HUES6 (cell line): ENCODE measurements around the gene NXPH4.
A peak's percentile ranks its signal among the peaks of the same experiment; 100 is the strongest.

Experiments
- H3K27ac ChIP-seq: 2 replicates; pipeline ENCODE4 v1.7.0; 2013; ENCODE audit warnings: low read depth, mild to moderate bottlenecking, low read length, inconsistent platforms
- H3K27me3 ChIP-seq: 2 replicates; pipeline ENCODE4 v1.6.1; 2013; ENCODE audit warnings: low read length; ENCODE audit not compliant: control insufficient read depth, insufficient read depth
- H3K36me3 ChIP-seq: 2 replicates; pipeline ENCODE4 v1.6.1; 2013; ENCODE audit warnings: low read length; ENCODE audit not compliant: control insufficient read depth, insufficient read depth
- H3K4me1 ChIP-seq: 2 replicates; pipeline ENCODE4 v1.6.1; 2013; ENCODE audit warnings: low read length; ENCODE audit not compliant: control insufficient read depth, insufficient read depth
- H3K4me3 ChIP-seq: 2 replicates; pipeline ENCODE4 v1.5.1; 2013; ENCODE audit warnings: low read depth, low read length
- H3K9ac ChIP-seq: one replicate; pipeline ENCODE4 v1.6.1; 2013; ENCODE audit warnings: mild to moderate bottlenecking, low read length
- H3K9me3 ChIP-seq: 2 replicates; pipeline ENCODE4 v1.6.1; 2013; ENCODE audit warnings: low read depth, low read length; ENCODE audit not compliant: control insufficient read depth, insufficient read depth

Gene NXPH4

DNA sequence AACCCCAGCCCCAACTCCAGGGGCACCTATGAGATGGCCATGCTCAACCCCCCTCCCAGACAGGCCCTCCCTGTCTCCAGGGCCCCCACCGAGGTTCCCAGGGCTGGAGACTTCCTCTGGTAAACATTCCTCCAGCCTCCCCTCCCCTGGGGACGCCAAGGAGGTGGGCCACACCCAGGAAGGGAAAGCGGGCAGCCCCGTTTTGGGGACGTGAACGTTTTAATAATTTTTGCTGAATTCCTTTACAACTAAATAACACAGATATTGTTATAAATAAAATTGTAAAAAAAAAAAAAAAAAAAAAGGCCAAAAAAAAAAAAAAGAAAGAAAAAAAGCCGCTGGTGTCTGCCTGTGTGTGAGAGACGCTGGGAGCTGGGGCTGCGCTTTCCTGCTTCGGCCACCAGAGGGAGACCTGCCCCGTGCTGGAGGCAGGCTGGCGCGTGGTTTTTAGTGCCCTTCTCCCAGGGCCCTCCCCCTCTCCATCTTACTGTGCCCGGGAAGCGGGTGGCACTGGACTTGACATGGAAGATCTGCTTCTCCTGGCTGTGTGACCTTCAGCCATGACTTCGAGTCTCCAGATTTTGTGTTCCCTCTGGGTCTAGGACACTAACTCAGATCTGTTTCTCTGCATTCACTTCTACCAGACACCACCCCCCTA, 3.4 kb upstream of the NXPH4 start:
- H3K27me3 ChIP-seq = peaks cover 47% of the 10 kb centered on the region
- H3K27ac ChIP-seq = no peak overlapping the region
- peaks cover 36% of the 10 kb centered on the region for H3K4me1 ChIP-seq
- H3K36me3 ChIP-seq = peaks cover 45% of the 10 kb centered on the region
- H3K9ac ChIP-seq = no peak overlapping the region
- peak overlapping the region; percentile 8 for H3K4me3 ChIP-seq
- no peaks in the 10 kb centered on the region for H3K9me3 ChIP-seq

DNA sequence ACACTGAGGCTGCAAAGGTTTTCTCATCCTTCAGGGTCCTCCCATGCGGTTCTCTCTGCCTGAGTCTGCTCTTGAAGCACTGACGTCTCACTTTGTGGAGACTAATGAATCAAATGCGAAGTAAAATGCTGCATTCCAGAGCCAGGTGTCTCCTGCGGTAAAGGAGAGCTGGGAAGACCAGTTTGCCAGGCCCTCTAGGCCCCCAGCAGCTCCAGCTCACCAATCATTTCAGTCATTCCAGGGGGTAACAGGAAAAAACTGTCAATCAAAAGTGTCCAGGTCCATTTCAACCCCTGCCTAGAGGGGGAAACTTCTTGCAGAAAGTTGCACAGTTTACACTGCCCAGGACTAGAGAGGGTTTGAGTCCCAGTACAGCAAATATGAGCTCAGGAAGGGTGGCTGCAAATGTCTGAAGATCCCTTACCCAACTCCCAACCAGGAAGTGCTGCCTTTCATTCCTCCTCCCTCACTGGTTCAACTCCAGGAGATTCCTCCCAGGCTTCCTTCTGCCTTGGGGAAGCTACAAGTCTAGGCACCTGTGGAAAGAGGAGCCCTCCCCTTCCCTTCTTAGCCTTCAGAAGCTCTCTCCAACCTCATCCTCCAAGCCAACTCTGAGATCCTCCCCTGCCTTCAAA, 2.7 kb upstream of the NXPH4 start:
- peak overlapping the region; percentile 8; the same call in 1 of the 2 replicates for H3K4me3 ChIP-seq
- H3K27ac ChIP-seq = no peak overlapping the region
- H3K4me1 ChIP-seq = peaks cover 38% of the 10 kb centered on the region
- H3K36me3 ChIP-seq = peaks cover 38% of the 10 kb centered on the region
- no peaks in the 10 kb centered on the region for H3K9me3 ChIP-seq
- peaks cover 54% of the 10 kb centered on the region for H3K27me3 ChIP-seq
- H3K9ac ChIP-seq = no peak overlapping the region

DNA sequence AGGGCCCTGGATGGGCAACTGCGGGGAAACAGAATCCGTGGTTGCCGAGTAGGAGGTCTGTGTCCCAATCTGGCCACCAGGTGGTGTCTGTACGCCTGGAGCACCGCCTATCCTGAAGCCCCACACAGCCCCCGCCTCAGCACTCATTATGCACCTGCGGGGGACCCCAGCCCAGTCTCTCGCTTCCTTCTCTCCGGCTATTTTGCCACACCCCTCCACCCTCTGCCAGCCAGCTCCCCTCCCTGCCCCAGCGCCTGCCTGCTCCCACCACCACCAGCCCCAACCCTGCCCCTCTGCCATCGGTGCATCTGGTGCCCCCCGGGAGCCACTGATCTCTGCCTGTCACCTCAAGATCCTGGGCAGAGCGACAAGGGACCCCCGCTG, 2.2 kb upstream of the NXPH4 start:
- Histone ChIP-seq H3K9me3 (no peaks in the 10 kb centered on the region), H3K4me1 (peaks cover 43% of the 10 kb centered on the region), H3K36me3 (peaks cover 33% of the 10 kb centered on the region), H3K9ac (no peak overlapping the region), H3K27me3 (peaks cover 59% of the 10 kb centered on the region), H3K27ac (no peak overlapping the region), H3K4me3 (peak overlapping the region; percentile 8; the same call in 1 of the 2 replicates)

DNA sequence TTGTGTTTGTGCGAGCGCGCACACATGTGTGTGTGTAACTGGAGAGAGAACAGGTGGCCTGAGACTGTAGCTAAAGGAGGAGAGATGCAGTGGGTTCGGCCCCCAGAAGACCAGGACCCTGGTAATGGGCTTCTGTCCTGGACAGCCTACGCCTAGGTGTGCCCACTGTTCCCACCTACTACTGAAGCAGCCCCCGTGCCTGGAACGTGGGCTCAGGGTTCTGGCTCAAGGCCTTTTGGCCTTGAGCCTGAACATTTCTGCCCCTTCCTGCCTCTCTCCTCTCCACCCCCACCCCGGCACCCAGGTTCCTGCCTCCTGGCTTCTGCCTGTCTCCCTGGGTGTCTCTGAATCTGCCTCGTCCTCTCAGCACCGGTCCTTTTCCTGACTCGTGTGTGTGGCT, 1.5 kb upstream of the NXPH4 start:
- H3K27ac ChIP-seq = no peak overlapping the region
- H3K9ac ChIP-seq = no peak overlapping the region
- no peak overlapping the region for H3K4me3 ChIP-seq
- H3K9me3 ChIP-seq = no peaks in the 10 kb centered on the region
- peaks cover 49% of the 10 kb centered on the region for H3K4me1 ChIP-seq
- peaks cover 66% of the 10 kb centered on the region for H3K27me3 ChIP-seq
- H3K36me3 ChIP-seq = peaks cover 27% of the 10 kb centered on the region

DNA sequence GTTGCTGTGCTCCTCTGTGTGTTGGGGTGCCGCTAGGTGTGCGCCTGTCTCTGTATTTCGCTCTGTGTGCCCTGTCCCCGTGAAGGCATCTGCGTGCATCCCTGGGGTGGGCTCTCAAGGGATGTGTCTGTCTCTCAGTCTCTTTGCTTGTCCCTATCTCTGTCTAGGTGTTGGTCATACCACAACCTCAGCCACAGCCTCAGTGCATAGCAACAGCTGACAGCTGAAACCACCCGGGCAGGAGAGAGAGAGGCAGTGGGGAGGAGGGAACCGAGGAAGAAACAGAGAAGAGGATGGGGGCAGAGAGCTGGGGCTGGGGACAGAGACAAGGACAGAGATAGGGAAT, 953 bp upstream of the NXPH4 start:
- peaks cover 49% of the 10 kb centered on the region for H3K4me1 ChIP-seq
- H3K9ac ChIP-seq = no peak overlapping the region
- no peaks in the 10 kb centered on the region for H3K9me3 ChIP-seq
- H3K36me3 ChIP-seq = peaks cover 21% of the 10 kb centered on the region
- no peak overlapping the region for H3K27ac ChIP-seq
- H3K4me3 ChIP-seq = peak overlapping the region; percentile 50
- peaks cover 72% of the 10 kb centered on the region for H3K27me3 ChIP-seq

DNA sequence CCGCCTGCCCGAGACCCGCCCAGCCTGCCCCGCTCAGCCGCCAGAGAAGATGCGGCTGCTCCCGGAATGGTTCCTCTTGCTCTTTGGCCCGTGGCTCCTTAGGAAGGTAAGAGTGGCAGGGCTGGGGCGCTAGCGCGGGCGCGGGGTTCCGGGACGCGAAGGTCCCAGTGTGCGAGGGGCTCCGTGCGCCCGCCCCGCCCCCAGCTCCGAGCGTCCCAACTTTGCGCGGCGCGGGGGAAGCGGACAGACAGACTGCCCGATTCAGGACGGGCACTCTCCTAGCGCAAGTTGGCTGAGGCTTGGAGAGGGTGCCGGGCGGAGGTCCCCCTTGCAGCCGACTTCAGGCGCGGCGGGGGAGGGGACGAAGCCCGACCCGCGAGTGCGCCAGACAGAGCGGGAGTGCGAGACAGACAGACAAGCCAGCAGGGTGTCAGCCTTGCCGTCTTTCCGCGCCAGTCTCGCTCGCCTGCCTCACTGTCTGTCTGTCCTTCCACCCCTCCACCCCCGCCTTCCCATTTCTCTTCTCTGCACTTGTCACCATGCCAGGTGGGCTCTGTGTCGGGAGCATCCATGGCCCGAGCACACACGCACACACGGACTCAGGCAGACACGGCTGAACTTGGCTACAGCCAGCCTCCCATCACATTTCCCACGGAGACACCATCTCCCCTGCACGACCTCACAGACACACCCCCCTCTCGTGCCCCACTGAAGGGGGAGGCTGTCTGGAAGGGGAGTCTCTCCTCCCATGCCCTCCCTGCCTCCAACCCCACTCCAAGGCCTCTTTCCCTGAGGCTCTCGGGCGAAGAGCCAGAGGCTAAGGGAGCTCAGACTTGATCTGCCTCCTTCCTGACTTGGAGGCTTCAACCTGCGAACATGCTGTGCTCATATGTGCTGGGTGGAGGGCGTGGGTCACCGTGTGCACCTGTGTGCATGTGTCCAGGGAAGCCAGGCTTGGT, 606 bp downstream of the NXPH4 start:
- Histone ChIP-seq H3K27me3 (peaks cover 87% of the 10 kb centered on the region), H3K9me3 (no peaks in the 10 kb centered on the region), H3K27ac (no peak overlapping the region), H3K4me3 (peak overlapping the region; percentile 63), H3K9ac (no peak overlapping the region), H3K36me3 (peaks cover 6% of the 10 kb centered on the region), H3K4me1 (peaks cover 62% of the 10 kb centered on the region)

DNA sequence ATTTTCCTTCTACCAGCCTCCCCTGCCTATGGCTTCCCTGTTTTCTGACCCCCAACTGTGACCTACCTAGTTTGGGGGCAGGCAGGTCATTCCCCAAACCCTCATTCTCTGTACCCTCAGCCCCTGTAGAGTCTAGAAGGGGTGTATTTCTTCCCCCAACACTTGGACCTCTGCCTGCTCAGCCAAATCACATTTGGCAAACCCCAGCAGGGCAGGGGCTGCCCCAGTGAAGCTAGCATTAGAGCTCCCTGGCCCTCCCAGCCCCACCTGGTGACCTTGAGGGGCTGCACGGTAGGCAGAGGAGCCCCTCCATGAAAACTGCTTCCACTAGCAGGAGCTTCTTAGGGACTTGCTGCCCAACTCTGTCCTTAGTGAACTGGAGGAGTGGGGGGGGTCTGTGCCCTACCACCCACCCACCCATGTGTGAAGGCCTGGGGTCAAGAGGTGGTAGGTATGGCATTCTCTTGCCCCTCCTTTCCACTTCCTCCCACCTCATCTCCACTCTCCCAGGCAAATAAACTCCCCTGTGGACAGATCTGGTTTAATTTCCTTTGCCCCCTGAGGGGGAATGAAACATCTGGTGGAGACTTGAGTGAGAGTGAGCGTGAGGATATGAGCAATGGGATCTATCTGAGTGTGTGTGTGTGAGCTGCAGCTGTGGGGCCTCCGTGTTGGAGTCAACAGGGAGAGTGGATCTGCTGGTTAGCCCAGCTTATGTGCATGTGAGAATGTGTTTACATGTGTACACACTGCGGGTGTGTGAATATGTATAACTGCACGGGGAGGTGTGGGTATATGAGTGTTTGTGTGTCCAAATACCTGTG, 1.6 kb downstream of the NXPH4 start:
- no peak overlapping the region for H3K27ac ChIP-seq

DNA sequence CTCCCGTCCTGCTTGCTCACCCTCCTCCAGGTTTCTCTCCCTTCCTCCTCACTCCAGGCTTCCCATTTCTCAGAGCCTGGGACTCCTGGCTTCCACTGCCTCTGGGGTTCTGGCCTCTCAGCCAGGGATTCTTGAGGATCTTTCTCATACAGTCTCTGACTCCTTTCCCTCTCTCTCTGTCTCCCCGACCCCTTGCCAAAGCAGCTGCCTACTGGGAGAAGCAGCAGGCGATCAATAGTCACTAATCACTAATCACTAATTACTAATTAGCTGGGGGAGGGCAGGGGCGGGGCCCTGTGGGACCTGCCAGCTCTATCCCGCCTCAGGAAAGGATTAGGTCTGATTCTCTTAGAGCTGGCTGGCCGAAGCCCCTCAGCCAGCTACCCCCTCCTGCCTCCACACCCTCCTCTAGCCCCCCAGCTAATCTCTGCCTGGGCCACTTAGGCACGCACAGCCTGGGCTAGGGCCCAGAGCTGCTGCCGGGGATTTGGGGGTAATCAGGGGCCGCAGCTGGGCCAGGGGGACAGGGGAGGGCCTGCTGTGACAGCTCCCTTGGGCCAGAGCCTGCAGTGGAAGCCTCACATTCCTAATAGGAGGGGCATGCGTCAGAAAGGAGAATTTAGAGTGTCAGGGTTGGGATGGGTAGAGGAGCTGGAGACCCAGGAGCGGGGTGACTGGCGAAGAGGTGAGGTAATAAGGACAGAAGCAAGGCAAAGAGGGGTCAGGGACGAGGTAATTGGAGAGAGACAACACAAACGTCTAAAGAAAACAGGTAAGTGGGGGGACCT, 2.8 kb downstream of the NXPH4 start:
- peaks cover 50% of the 10 kb centered on the region for H3K4me1 ChIP-seq
- H3K27ac ChIP-seq = no peak overlapping the region
- peak overlapping the region; percentile 33; the same call in 1 of the 2 replicates for H3K4me3 ChIP-seq
- H3K9me3 ChIP-seq = no peaks in the 10 kb centered on the region
- peaks cover 99% of the 10 kb centered on the region for H3K27me3 ChIP-seq
- H3K36me3 ChIP-seq = no peaks in the 10 kb centered on the region
- H3K9ac ChIP-seq = no peak overlapping the region

More for the DNA sequence above, 1.6 kb downstream of the NXPH4 start:
- Histone ChIP-seq H3K9me3 (no peaks in the 10 kb centered on the region), H3K9ac (no peak overlapping the region), H3K36me3 (no peaks in the 10 kb centered on the region), H3K27me3 (peaks cover 98% of the 10 kb centered on the region), H3K4me1 (peaks cover 59% of the 10 kb centered on the region), H3K4me3 (no peak overlapping the region)

DNA sequence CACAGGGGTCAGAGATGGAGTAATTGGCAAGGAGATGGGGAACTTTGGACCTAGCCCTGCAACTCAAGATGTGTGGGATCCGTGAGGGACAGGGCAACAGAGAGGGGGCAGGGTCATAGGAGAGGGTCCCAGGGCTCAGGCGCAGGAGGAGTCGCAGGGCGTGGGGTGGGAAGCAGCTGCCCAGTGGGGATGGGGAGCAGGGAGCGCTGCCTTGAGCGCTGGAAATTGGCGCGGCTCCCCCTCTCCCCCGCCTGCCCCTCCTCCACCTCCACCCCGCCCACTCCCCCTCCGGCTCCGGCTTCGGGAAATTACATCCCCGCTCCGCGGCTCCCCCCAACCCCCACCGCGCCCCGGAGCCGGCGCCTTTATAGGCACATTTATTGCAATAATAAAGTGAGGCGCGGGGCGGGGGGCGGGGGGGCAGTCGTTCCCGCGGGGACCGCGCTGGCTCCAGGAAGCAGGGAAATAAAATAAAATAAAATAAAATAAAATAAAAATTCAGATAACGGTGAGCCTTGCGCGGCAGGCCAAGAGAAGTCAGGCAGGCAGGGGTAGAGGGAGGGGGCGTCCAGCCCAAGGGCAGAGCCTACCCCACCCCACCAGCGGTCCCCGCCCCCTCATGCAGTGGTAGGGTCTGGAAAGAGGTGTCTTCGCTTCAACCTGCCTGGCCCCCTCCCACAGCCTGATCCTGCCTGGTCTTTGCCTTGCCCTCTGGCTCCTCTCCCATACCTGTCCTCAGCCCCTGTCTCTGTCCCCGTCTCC, 3.6 kb downstream of the NXPH4 start:
- no peaks in the 10 kb centered on the region for H3K9me3 ChIP-seq
- peaks cover 50% of the 10 kb centered on the region for H3K4me1 ChIP-seq
- H3K27ac ChIP-seq = no peak overlapping the region
- peak overlapping the region; percentile 33; the same call in 1 of the 2 replicates for H3K4me3 ChIP-seq
- H3K9ac ChIP-seq = no peak overlapping the region
- H3K27me3 ChIP-seq = peaks cover 99% of the 10 kb centered on the region
- H3K36me3 ChIP-seq = no peaks in the 10 kb centered on the region
